ENCODE data around the gene TRIM45. TPM values are rescaled to one million over a fixed set of nuclear protein-coding genes. Genes with fewer than 3 reads are reported as not detected.

TRIM45 gene
- total RNA-seq, 1 experiment from 2014 or later = 2.4 TPM

DNA sequence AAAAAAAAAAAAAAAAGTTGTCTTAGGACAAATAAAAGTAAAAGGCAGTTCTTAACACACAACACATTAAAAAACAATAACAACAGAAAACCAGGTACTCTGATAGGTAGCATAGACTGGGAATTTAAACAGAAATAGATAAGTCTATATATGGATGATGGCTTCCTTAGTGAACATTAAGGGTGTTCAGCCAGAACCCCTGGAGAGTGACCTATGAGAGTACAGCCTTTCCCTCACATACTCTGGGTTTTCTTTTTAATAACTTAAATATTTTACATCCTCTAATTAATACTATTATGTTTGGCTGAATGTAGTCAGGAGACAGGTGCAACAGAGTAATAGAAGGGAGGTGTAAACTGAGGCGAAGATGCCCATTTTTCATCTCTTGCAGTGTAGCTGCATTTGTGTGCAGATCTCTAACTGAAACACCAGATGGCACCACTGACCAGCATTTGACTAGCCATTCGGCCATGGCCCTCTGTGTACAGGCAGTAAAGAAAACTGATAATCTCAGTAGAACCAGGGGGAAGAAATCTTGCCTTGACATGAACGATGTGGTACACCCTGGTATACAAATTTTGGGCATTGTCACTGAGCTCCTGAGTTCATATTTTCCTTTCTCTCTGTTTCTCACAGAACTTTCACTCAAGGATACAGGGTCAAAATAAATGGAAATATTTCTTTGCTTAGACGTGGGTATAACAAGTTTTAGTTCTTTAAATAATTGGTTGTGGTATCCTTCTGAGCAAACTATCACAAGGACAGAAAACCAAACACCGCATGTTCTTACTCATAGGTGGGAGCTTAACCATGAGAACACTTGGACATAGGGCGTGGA is 53.8 kb downstream of the TRIM45 start:
- DNase-seq (ENCODE audit: extremely low read depth, low read depth) = peak; percentile 52

DNA sequence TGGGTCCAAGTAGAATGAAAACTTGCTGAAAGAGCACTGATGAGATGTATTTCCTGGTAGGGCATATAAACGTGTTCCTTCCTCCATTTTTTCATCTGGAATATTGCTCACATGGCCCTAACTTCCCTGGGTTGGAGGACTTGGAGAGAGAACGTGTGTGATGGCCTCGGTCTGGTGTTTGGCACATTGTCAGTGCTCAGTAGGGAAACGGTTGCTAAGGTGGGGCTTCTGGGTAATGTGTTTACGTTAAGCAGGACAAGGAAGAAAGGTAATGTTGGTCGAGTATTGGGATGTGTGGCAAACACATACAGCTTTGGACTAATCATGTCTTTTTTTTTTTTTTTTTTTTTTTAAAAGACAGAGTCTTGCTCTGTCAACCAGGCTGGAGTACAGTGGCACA is 55.2 kb downstream of the TRIM45 start:
- no peak for DNase-seq (ENCODE audit: extremely low read depth, low read depth)

DNA sequence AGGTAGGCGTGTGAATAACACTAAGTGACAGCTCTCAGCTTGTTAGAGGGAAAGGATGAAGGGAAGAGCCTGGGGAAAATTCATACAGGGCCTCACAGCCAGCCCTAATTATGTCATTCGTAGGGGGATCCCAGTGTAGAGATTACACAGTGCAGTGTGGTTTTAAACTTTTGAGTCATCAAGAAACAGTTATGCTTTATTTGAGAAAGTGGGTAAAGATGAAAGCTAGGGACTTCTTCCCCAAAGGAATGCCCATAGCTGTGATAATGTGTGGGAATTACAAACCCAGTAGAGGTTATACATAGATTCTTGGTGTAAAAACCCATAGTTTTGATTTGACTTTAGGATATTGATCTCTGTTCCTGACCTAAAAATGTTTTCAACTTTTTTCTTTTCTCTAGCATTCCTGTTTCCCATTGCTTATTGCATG is 59.5 kb downstream of the TRIM45 start:
- DNase-seq (ENCODE audit: extremely low read depth, low read depth) = no peak

Small RNA genes lying within 50 kb of the gene (small RNA-seq; reads per million reads assigned to genes)
- 0.21 to 13.8 reads per million in 2 experiments for gene MIR942

Other genes starting within 250 kb of the TRIM45 start
- gene PTGFRN, start 211.8 kb downstream of the TRIM45 start, total RNA-seq (2014; rRNA removed; shearing (Covaris generic)) = 35.9 and 36.5 TPM in 2 replicates
- gene CD101, start 120.0 kb downstream of the TRIM45 start, total RNA-seq (2014; rRNA removed; shearing (Covaris generic)) = 0.17 TPM in 1 of 2 replicates, not detected in the other
- gene TTF2, start 61.4 kb downstream of the TRIM45 start, total RNA-seq (2014; rRNA removed; shearing (Covaris generic)) = 23.1 and 27.6 TPM in 2 replicates
- gene VTCN1, start 89.2 kb upstream of the TRIM45 start, total RNA-seq (2014; rRNA removed; shearing (Covaris generic)) = not detected in 2 replicates
- gene MAN1A2, start 245.7 kb upstream of the TRIM45 start, total RNA-seq (2014; rRNA removed; shearing (Covaris generic)) = 23.7 and 24.3 TPM in 2 replicates

Data from NCI-H460 (cell line).